PC-3 (cell line): ENCODE results near the gene PER2.

Source experiments
- CTCF ChIP-seq: fragments of 300-600 bp; sonication (generic); conservative IDR thresholded peaks from 2 replicates; pipeline ENCODE4 v1.5.1; 2017; ENCODE audit warnings: antibody characterized with exemption, low read depth, mild to moderate bottlenecking, low read length
- EZH2 ChIP-seq: fragments of 300-600 bp; sonication (generic); IDR thresholded peaks from one replicate; pipeline ENCODE4 v1.6.1; 2017; ENCODE audit warnings: antibody characterized with exemption, mild to moderate bottlenecking, low read length; ENCODE audit not compliant: unreplicated experiment

GRCh38 chr2:238291550-238292281, 3.3 kb upstream of the PER2 start:
- no peak for TF ChIP-seq CTCF
- no peak for TF ChIP-seq EZH2
